ENCODE data around the gene SKA3.
"Not testable (repeated sequence)": the region's sequence is repeated elsewhere in the genome, so short reads cannot be mapped to it uniquely, and the experiment has no call there.

The SKA3 gene

GRCh38 chr13:21176215-21176981 is at the start of gene SKA3, which contains the start of gene MRPL57:
Gene SKA3, minus strand, starts transcription at chr13:21176552. Its CDS starts 75 bp downstream, at chr13:21176477.
Gene MRPL57, plus strand, starts transcription at chr13:21176658. Its CDS starts 259 bp downstream, at chr13:21176917.
- DNase-seq (ENCODE audit: low spot score): peak; percentile 94

- no peak for DNase-seq (ENCODE audit: low spot score)
These were observed 48.7 kb upstream of the SKA3 start for GRCh38 chr13:21225082-21225481.

- no peak for DNase-seq (ENCODE audit: low spot score)
These were observed 44.9 kb upstream of the SKA3 start for GRCh38 chr13:21221268-21221667.

- peak; percentile 8 for DNase-seq (ENCODE audit: low spot score)
These were observed 43.4 kb upstream of the SKA3 start for GRCh38 chr13:21219716-21220115.

GRCh38 chr13:21219036-21219381 is 42.7 kb upstream of the SKA3 start:
- DNase-seq (ENCODE audit: low spot score): no peak

- peak; percentile 68 for DNase-seq (ENCODE audit: low spot score)
These were observed 42.1 kb upstream of the SKA3 start for GRCh38 chr13:21218351-21219035.

GRCh38 chr13:21216332-21216731 is 40.0 kb upstream of the SKA3 start:
- no peak for DNase-seq (ENCODE audit: low spot score)

- not testable (repeated sequence) for DNase-seq (ENCODE audit: low spot score)
These were observed 39.1 kb upstream of the SKA3 start for GRCh38 chr13:21215419-21215818.

- DNase-seq (ENCODE audit: low spot score): no peak
These were observed 35.9 kb upstream of the SKA3 start for GRCh38 chr13:21212138-21212775.

GRCh38 chr13:21208652-21209154 is 32.4 kb upstream of the SKA3 start:
- no peak for DNase-seq (ENCODE audit: low spot score)

- no peak for DNase-seq (ENCODE audit: low spot score)
These were observed 26.6 kb upstream of the SKA3 start for GRCh38 chr13:21202767-21203531.

- not testable (repeated sequence) for DNase-seq (ENCODE audit: low spot score)
These were observed 25.3 kb upstream of the SKA3 start for GRCh38 chr13:21201456-21202190.

GRCh38 chr13:21198391-21198790 is 22.0 kb upstream of the SKA3 start:
- DNase-seq (ENCODE audit: low spot score): not testable (repeated sequence)

GRCh38 chr13:21197606-21198225 is 21.4 kb upstream of the SKA3 start:
- DNase-seq (ENCODE audit: low spot score): not testable (repeated sequence)

- DNase-seq (ENCODE audit: low spot score): not testable (repeated sequence)
These were observed 18.4 kb upstream of the SKA3 start for GRCh38 chr13:21194756-21195155.

GRCh38 chr13:21186410-21186809 is 10.1 kb upstream of the SKA3 start:
- DNase-seq (ENCODE audit: low spot score): not testable (repeated sequence)

GRCh38 chr13:21181671-21182070 is 5.3 kb upstream of the SKA3 start:
- DNase-seq (ENCODE audit: low spot score): no peak

- no peak for DNase-seq (ENCODE audit: low spot score)
These were observed 581 bp upstream of the SKA3 start for GRCh38 chr13:21176982-21177284.

GRCh38 chr13:21175656-21176214 is 617 bp downstream of the SKA3 start:
- DNase-seq (ENCODE audit: low spot score): no peak

- not testable (repeated sequence) for DNase-seq (ENCODE audit: low spot score)
These were observed 2.6 kb downstream of the SKA3 start for GRCh38 chr13:21173767-21174166.

- DNase-seq (ENCODE audit: low spot score): no peak
These were observed 4.9 kb downstream of the SKA3 start for GRCh38 chr13:21171420-21171819.

All from activated CD4-positive, alpha-beta T cell treated with anti-CD3 and anti-CD28 coated beads, Interleukin-2, Interleukin-4, amounts not matched to agents 100 ng/mL and 50 ng/mL, durations not matched to agents 16 hours and 8 hours (primary cell).